SK-N-SH treated with all-trans-retinoic acid at 6 μM for 48 hours (cell line): ENCODE data around the gene GAPDHS.

Source experiments
- ATAC-seq: fragments of 200-7000 bp; cut with Tn5 transposase; 3 replicates; pipeline ENCODE4 v1.9.1; 2020; ENCODE audit warnings: mild to moderate bottlenecking, moderate library complexity
- ARNTL ChIP-seq: fragments of 450-650 bp; formaldehyde crosslinking; IDR thresholded peaks from 2 replicates; pipeline ENCODE4 v1.5.0; 2020; ENCODE audit warnings: low read depth, mild to moderate bottlenecking, moderate library complexity, borderline replicate concordance
- BACH2 ChIP-seq: fragments of 250-450 bp; sonication (Bioruptor Pico); IDR thresholded peaks from 2 replicates; pipeline ENCODE4 v1.9.0; 2021; ENCODE audit warnings: mild to moderate bottlenecking, borderline replicate concordance
- CREB5 ChIP-seq: fragments of 250-450 bp; sonication (Bioruptor Pico); IDR thresholded peaks from 2 replicates; pipeline ENCODE4 v1.5.1; 2020; ENCODE audit warnings: low read depth, mild to moderate bottlenecking, moderate library complexity
- CSDC2 ChIP-seq: fragments of 250-450 bp; sonication (Bioruptor Pico); IDR thresholded peaks from 2 replicates; pipeline ENCODE4 v1.5.0; 2020; ENCODE audit warnings: mild to moderate bottlenecking, moderate library complexity
- CSRNP3 ChIP-seq: fragments of 250-450 bp; sonication (Bioruptor Pico); IDR thresholded peaks from 2 replicates; pipeline ENCODE4 v1.5.1; 2021; ENCODE audit warnings: mild to moderate bottlenecking, moderate library complexity
- ESRRG ChIP-seq: fragments of 250-450 bp; sonication (Bioruptor Pico); IDR thresholded peaks from 2 replicates; pipeline ENCODE4 v1.6.1; 2021; ENCODE audit warnings: mild to moderate bottlenecking
- GLIS3 ChIP-seq: fragments of 250-450 bp; sonication (Bioruptor Pico); IDR thresholded peaks from 2 replicates; pipeline ENCODE4 v1.5.0; 2020; ENCODE audit warnings: mild to moderate bottlenecking, moderate library complexity
- ISL1 ChIP-seq: fragments of 250-450 bp; sonication (Bioruptor Pico); IDR thresholded peaks from 2 replicates; pipeline ENCODE4 v2.1.2; 2022; ENCODE audit warnings: mild to moderate bottlenecking, moderate library complexity
- OSR1 ChIP-seq: fragments of 250-450 bp; sonication (Bioruptor Pico); IDR thresholded peaks from 2 replicates; pipeline ENCODE4 v1.8.0; 2022; ENCODE audit warnings: moderate library complexity, mild to moderate bottlenecking, inconsistent platforms
- PATZ1 ChIP-seq: fragments of 250-450 bp; sonication (Bioruptor Pico); IDR thresholded peaks from 2 replicates; pipeline ENCODE4 v1.8.0; 2020; ENCODE audit warnings: mild to moderate bottlenecking, moderate library complexity, borderline replicate concordance
- POU6F1 ChIP-seq: fragments of 250-450 bp; sonication (Bioruptor Pico); IDR thresholded peaks from 2 replicates; pipeline ENCODE4 v1.8.0; 2021; ENCODE audit warnings: low read depth, mild to moderate bottlenecking, moderate library complexity, borderline replicate concordance
- PPARA ChIP-seq: fragments of 250-450 bp; sonication (Bioruptor Pico); IDR thresholded peaks from 2 replicates; pipeline ENCODE4 v1.5.0; 2020; ENCODE audit warnings: mild to moderate bottlenecking, borderline replicate concordance
- RARB ChIP-seq: fragments of 250-450 bp; sonication (Bioruptor Pico); IDR thresholded peaks from 2 replicates; pipeline ENCODE4 v1.8.0; 2021; ENCODE audit warnings: mild to moderate bottlenecking, moderate library complexity
- SNAI2 ChIP-seq: fragments of 250-450 bp; sonication (Bioruptor Pico); IDR thresholded peaks from 2 replicates; pipeline ENCODE4 v1.5.0; 2020; ENCODE audit warnings: mild to moderate bottlenecking, moderate library complexity
- TCF4 ChIP-seq: fragments of 250-450 bp; sonication (Bioruptor Pico); IDR thresholded peaks from 2 replicates; pipeline ENCODE4 v1.8.0; 2021; ENCODE audit warnings: mild to moderate bottlenecking, moderate library complexity, borderline replicate concordance
- TOX ChIP-seq: fragments of 250-450 bp; sonication (Bioruptor Pico); IDR thresholded peaks from 2 replicates; pipeline ENCODE4 v1.8.0; 2021; ENCODE audit warnings: mild to moderate bottlenecking, moderate library complexity, borderline replicate concordance
- TSHZ2 ChIP-seq: fragments of 250-450 bp; sonication (Bioruptor Pico); IDR thresholded peaks from 2 replicates; pipeline ENCODE4 v1.5.0; 2020; ENCODE audit warnings: mild to moderate bottlenecking, moderate library complexity
- ZC3H10 ChIP-seq: fragments of 250-450 bp; sonication (Bioruptor Pico); IDR thresholded peaks from 2 replicates; pipeline ENCODE4 v1.5.1; 2021; ENCODE audit warnings: mild to moderate bottlenecking, moderate library complexity
- ZFP3 ChIP-seq: fragments of 250-450 bp; sonication (Bioruptor Pico); IDR thresholded peaks from 2 replicates; pipeline ENCODE4 v1.5.0; 2020; ENCODE audit warnings: mild to moderate bottlenecking, moderate library complexity
- ZFP30 ChIP-seq: fragments of 450-650 bp; formaldehyde crosslinking; IDR thresholded peaks from 2 replicates; pipeline ENCODE4 v1.5.0; 2022; ENCODE audit warnings: mild to moderate bottlenecking, moderate library complexity
- ZNF565 ChIP-seq: fragments of 450-650 bp; formaldehyde crosslinking; conservative IDR thresholded peaks from 2 replicates; pipeline ENCODE4 v1.5.0; 2020; ENCODE audit warnings: low read depth, mild to moderate bottlenecking, moderate library complexity
- ZNF70 ChIP-seq: fragments of 450-650 bp; formaldehyde crosslinking; IDR thresholded peaks from 2 replicates; pipeline ENCODE4 v1.5.0; 2020; ENCODE audit warnings: mild to moderate bottlenecking, moderate library complexity
- ZNF8 ChIP-seq: fragments of 450-650 bp; formaldehyde crosslinking; IDR thresholded peaks from 2 replicates; pipeline ENCODE4 v1.5.0; 2020; ENCODE audit warnings: mild to moderate bottlenecking, moderate library complexity

GAPDHS gene

GRCh38 chr19:35559281-35559659, 26.0 kb downstream of the GAPDHS start:
- no peak for ATAC-seq

GRCh38 chr19:35559781-35560180, 26.5 kb downstream of the GAPDHS start:
- TF ChIP-seq ZC3H10 (CRISPR knock-in tag) (no peak), TCF4 (CRISPR knock-in tag) (no peak), GLIS3 (CRISPR knock-in tag) (no peak), ARNTL (no peak), ZNF8 (CRISPR knock-in tag) (no peak), CSDC2 (CRISPR knock-in tag) (no peak), PPARA (CRISPR knock-in tag) (no peak), POU6F1 (CRISPR knock-in tag) (no peak)
- no peak for ATAC-seq

More at GRCh38 chr19:35559281-35559659, 26.0 kb downstream of the GAPDHS start:
- TF ChIP-seq TOX (CRISPR knock-in tag): no peak
- no peak for TF ChIP-seq TSHZ2
- TF ChIP-seq ZNF70: no peak
- no peak for TF ChIP-seq ISL1
- no peak for TF ChIP-seq BACH2 (CRISPR knock-in tag)
- TF ChIP-seq ZC3H10 (CRISPR knock-in tag): no peak
- TF ChIP-seq PATZ1 (CRISPR knock-in tag): no peak
- TF ChIP-seq ZNF565: no peak
- TF ChIP-seq CSDC2 (CRISPR knock-in tag): no peak
- TF ChIP-seq, all 23 proteins: peak for 0

- ATAC-seq: no peak
- no peak for TF ChIP-seq CSDC2 (CRISPR knock-in tag)
- no peak for TF ChIP-seq OSR1 (CRISPR knock-in tag)
- no peak for TF ChIP-seq PPARA (CRISPR knock-in tag)
- TF ChIP-seq ARNTL: no peak
- no peak for TF ChIP-seq ZFP30 (CRISPR knock-in tag)
- no peak for TF ChIP-seq TCF4 (CRISPR knock-in tag)
- TF ChIP-seq CREB5 (CRISPR knock-in tag): no peak
- no peak for TF ChIP-seq ZNF565
- TF ChIP-seq ZFP3 (CRISPR knock-in tag): no peak
- TF ChIP-seq GLIS3 (CRISPR knock-in tag): no peak
- no peak for TF ChIP-seq ESRRG (CRISPR knock-in tag)
- no peak for TF ChIP-seq ZC3H10 (CRISPR knock-in tag)
- TF ChIP-seq POU6F1 (CRISPR knock-in tag): no peak
- TF ChIP-seq ISL1: no peak
- TF ChIP-seq RARB (CRISPR knock-in tag): no peak
- TF ChIP-seq CSRNP3 (CRISPR knock-in tag): no peak
- no peak for TF ChIP-seq SNAI2 (CRISPR knock-in tag)
- no peak for TF ChIP-seq ZNF8 (CRISPR knock-in tag)
- TF ChIP-seq, all 23 proteins: peak for 0
Observed at GRCh38 chr19:35560271-35560670, 27.0 kb downstream of the GAPDHS start.
